ENCODE data around the gene VDAC1. TPM values are rescaled to one million over a fixed set of nuclear protein-coding genes. Genes with fewer than 3 reads are reported as not detected.

VDAC1 gene
- polyA plus RNA-seq, 12 donors, result 126 to 260 (median 234) TPM; not detected in 1

DNA sequence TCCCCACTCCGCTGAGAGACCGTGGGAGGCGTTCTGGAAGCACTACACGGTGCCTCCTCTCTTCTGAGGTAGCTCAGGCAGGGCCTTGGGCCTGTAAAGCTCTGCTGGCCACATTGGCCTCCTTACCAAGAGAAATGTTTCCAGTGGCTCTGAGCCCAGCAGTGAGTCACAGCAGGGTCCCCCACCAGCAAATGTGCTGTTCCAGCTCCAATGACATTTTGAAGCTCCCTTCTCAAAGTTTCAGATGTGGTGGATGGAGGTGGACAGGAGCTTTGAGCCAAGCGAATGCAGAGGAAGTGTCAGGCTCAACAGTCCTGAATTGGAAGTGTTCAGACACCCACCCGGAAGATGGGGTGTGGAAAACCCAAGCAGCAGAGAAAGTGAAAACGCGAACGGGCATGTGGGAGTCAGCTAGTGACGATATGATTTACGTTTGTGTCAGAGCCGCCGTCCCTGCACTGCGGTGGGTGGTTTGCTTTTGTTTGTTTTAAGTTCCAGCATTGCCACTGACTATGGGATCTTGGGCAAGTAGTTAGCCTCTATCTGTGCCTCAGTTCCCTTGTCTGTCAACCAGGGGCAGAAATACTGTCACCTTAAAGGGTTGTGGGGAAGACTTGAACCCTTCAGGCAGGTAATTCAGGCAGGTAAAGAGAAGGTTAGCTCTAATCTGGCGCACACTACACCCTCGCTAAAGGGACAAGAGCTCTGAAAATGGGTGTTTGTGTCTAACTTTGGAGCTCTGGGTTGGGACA is 74.5 kb downstream of the VDAC1 start:
- DNase-seq, result no peak

DNA sequence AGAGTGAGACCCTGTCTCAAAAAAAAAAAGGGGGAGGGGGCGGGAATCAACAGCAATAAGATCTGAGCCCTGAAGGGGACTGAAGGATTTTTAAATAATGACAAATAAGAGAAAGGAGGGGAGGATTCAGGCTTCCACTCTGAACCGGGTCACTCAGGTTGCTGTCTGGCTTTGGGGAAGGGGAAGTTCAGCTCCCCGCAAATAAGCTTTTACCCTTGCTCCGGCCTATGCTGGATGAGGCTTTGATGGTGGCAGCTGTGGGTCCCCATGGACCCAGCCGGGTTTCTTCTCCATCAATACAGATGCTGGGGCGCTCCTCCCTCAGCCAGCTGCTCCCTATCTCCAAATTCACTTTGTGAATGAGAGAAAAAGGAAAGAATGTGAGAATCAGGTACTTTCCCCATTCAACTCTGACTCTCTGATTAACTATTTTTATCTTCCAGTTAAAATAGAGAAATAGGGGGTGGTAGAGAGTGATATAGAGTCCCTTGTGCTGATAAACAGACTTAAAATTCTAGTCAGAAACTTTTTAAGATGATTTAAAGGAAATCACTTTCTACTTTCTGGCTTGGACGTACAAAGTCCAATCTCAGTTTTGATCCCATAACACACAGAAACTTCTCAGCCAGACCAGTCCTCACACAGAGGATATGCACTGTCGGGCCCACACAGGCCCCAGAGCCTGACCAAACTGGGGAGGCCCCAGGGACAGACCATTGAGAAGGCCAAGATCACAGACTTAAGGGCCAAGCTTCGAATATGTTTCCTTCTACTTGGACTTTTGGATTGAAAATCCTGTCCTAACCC is 76.0 kb downstream of the VDAC1 start:
- DNase-seq, result no peak

DNA sequence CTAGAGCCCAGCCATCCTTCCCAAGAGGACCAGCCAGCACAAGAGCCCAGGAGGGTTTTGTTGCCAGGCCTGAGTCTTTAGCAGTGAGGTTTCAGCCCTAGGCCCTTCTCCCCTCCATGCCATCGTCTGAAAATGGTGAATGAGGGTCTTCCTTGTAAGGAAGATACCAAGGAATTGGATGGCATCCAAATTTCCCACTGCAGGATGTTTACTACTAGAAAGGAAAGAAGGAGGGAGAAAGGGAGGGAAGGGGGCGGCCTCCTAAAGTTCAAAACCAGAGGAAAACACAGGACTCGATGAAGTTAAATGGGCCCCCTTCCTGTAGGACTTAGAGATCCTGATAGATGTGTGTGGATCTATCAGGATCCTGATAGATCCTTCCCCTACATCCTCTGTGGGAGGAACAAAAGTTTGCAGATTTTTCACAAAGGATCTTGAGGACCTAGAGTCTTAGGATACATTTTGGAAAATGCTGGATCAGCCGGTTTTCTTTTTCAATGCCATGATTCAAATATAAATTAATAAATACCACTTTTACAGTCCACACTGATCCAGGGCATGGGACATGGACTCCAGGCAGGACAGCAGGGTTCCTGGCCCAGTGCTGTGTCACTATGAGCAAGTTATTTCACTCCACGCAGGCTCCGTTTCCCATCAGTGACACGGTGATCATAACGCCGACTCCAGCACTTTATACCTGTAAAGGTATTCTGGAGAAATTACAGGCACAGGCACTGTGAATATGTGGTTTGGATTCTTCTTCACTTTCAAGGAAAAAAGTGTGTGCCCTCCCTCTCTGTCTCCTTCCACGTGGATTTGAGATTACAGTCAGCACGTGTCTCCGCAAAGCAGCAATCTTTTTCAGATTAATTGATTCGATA is 77.2 kb downstream of the VDAC1 start:
- DNase-seq, result no peak

DNA sequence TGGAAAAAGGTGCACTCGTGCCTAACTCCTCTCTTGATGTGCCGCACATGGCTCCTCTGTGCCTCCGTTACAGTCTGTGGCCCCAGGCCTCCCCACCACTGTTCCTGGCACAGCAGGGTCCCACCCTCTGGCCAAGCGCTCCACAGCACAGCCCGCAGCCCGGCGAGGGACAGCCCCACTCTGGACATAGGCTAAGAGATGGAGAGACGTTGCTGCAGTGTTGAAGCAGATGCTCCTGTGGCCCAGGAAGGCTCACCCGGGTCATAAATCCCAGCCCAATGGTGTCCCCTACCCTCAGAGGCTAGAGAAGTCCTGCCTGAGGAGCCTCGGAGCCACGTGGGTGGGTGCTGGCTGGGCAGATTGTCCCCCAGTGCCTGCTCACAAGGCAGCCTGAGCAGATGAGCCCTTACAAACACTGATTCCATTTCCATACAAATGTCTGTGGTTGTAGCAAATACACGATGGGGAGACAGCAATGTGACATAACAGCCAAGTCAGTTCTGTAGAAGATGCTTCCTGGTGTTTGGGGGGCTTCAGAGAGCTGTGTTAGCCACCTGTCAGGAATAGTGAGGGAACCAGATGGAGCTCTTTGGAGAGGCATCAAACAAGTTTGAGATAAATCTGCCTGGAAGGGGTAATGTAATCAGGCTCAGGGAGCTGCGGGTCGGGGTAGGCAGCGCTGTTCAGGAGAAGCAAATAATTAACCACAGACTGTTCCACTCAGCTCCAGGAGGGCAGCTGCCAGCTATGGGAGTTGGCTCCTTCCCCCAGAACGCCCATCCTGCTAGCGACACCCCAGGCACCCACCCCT is 78.1 kb downstream of the VDAC1 start:
- DNase-seq, result no peak

DNA sequence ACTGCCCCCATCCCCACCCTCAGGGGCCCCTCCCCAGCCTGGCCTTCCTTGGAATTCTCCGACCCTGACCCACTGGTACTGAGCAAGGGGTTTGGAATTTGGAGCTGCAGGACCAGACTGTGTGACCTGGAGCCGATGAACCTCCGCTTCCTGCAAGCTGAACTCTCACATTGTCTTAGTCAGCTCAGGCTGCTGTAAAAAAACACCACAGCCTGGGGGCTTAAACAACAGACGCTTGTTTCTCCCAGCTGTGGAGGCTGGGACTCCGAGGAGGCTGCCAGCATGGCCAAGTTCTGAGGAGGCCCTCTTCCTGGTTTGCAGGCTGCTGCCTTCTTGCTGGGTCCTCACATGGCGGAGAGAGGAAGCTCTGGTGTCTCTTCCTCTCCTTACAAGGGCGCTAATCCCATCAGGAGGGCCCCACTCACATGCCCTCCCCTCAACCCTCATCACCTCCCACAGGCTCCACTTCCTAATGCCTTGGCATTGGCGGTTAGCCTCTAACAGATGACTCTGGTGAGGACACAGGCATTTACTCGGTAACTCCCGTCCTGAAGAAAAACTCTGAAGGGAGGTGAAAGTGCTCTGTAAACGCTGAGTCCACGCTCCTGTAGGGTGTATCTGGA is 78.8 kb downstream of the VDAC1 start:
- no peak for DNase-seq

DNA sequence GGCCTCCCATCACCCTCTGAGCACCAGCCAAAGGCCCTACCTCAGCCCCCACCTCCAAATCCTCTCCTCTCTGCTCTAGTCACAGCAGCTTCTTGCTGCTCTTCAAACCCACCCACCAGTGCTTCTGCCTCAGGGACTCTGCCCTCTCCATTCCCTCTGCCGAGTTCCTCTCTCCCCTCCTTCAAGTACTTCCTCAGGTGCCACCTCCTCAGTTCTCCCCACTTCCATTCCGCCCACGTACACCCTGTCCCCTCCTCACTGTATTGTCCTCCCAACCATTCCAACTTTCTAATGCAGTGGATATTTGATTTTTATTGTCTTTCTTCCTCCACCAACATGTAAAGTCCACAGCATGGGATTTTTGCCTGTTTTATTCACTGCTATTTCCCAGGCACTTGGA is 79.5 kb downstream of the VDAC1 start:
- DNase-seq, result no peak

DNA sequence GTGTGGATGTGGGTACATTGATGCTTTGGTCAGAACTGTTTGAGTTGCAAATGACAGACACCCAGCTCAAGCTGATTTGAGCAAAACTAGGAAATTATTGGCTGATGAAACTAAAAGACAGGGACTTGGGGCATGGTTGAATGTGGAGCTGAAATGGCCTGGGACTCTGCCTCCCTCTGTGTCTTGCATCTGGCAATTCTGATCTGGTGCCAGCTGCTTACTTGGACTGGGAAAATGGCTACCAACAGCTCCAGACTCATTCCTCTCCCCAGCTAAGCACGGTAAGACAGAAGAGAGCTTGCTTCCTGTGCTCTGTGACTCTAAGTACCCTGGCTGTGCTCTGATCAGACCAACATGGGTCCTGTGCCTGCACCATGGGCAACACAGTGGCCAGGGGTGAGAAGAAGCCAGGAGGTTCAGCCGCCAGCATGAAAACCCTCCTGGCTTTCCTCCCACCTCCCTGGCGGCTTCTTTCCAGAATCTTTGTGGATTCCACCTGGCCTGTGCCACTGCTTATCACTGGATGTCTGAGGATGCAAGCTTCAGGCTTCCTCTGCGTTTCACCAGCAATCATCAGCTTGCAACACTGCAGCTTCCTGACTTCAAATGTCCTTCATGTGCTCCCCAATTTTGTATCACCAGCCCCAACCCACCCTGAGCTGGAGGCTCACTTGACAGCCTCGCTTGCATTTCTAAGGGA is 80.4 kb downstream of the VDAC1 start:
- DNase-seq, result no peak

DNA sequence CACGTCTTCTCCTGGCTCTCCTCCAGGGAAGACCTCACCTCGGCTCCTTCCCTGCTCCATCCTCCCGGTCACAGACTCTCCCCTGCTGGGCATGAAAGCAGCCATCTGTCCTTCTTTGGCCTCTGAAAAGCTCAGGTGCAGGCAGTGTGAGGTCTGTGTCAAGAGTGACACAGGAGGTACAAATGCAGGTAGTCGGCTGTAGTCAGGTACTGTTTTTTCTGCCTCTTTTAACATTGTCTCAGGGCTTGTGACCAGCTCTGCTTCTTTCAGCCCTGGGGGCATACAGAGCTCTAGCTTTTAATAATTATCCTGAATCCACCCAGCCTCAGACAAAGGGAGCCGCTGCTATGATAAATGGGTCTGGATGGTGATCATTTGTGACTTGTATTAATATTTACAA is 82.8 kb downstream of the VDAC1 start:
- no peak for DNase-seq

Other genes with a start within 250 kb of the VDAC1 start
- 10 to 100 TPM in 11 of 12 donors, not detected in 1; 60.6 to 77.9 (median 71.6) TPM for gene C5orf15, start 36.4 kb downstream of the VDAC1 start, polyA plus RNA-seq (ENCODE audit: insufficient read length in 12 of 12)
- gene TCF7, start 109.7 kb upstream of the VDAC1 start, polyA plus RNA-seq (ENCODE audit: insufficient read length in 12 of 12), result 10 to 100 TPM in 2 of 12 donors, 1 to 10 TPM in 9, not detected in 1; 1.7 to 22.1 (median 2.5) TPM
- 100 to 1,000 TPM; 353 to 607 (median 440) TPM for gene SKP1, start 172.0 kb upstream of the VDAC1 start, polyA plus RNA-seq (ENCODE audit: insufficient read length in 12 of 12)
- 100 to 1,000 TPM in 11 of 12 donors, not detected in 1; 111 to 148 (median 124) TPM for gene PPP2CA, start 221.1 kb upstream of the VDAC1 start, polyA plus RNA-seq (ENCODE audit: insufficient read length in 12 of 12)

All from muscle of arm (tissue), 12 donors.